IMR-90 (cell line): Measurements from ENCODE around the gene TCF25.

ENCODE experiments used
- CEBPB ChIP-seq: IDR thresholded peaks from 2 replicates; pipeline ENCODE4 v1.6.1; 2012; ENCODE audit warnings: low read depth, low read length, improper control_type of control experiment
- CTCF ChIP-seq: conservative IDR thresholded peaks from 2 replicates; pipeline ENCODE4 v1.5.1; 2012; ENCODE audit warnings: mild to moderate bottlenecking, low read depth, low read length, improper control_type of control experiment
- POLR2A ChIP-seq: IDR thresholded peaks from 2 replicates; pipeline ENCODE4 v1.6.1; 2012; ENCODE audit warnings: mild to moderate bottlenecking, low read depth, low read length

DNA sequence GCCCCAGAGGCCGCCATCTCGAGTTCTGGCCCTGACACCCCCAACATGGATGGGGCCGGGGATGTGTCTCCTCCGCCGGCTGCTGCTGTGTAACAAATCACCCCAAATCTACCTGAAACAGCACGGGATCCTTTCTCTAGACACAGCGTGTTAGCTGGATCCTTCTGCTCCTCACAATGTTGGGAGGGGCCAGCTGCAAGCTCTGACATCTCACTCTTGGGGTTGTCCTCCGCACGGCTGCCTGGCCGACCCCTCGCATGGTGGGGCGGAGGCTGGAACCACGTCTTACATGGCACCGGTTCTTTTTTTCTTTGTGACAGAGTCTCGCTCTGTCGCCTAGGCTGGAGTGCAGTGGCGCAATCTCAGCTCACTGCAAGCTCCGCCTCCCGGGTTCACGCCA, 63.6 kb downstream of the TCF25 start:
- TF ChIP-seq CTCF, result no peak
- TF ChIP-seq CEBPB, result no peak
- TF ChIP-seq POLR2A, result no peak
